CD14-positive monocyte (primary cell): ENCODE data around the gene BRAT1. TPM values are rescaled to one million over a fixed set of nuclear protein-coding genes. Genes with fewer than 3 reads are reported as not detected.

ENCODE experiments used
- DNase-seq, 3 donors: peaks; one replicate each; pipeline ENCODE4 v3.0.0-alpha.2; 2011 to 2022
- H2AFZ ChIP-seq: 2 replicates; pipeline ENCODE4 v1.6.0; 2012; ENCODE audit warnings: mild to moderate bottlenecking, low read depth, low read length, inconsistent platforms; ENCODE audit not compliant: insufficient read depth, poor library complexity, severe bottlenecking
- H3K27ac ChIP-seq, 2 donors: 1 replicate in 1 of 2; 2 replicates in 1 of 2; pipeline ENCODE4 v1.5.1; 2012 to 2013; ENCODE audit warnings: low read length in 2 of 2, control low read depth in 1 of 2, inconsistent platforms in 1 of 2, low read depth in 1 of 2, mild to moderate bottlenecking in 1 of 2
- H3K27me3 ChIP-seq, 2 donors: one replicate each; pipeline versions ENCODE4 v1.6.0 to v1.6.1; 2011 to 2013; ENCODE audit warnings: low read length in 2 of 2; ENCODE audit not compliant: control insufficient read depth in 2 of 2, insufficient read depth in 2 of 2
- H3K36me3 ChIP-seq, 2 donors: replicated peaks in 1 of 2; 1 replicate in 1 of 2; 2 replicates in 1 of 2; pipeline versions ENCODE4 v1.5.1 to v1.6.1; 2012 to 2013; ENCODE audit warnings: low read length in 2 of 2, control low read depth in 1 of 2, inconsistent platforms in 1 of 2, mild to moderate bottlenecking in 1 of 2; ENCODE audit not compliant: insufficient read depth in 2 of 2, control insufficient read depth in 1 of 2
- H3K4me1 ChIP-seq, 2 donors: 1 replicate in 1 of 2; 2 replicates in 1 of 2; pipeline versions ENCODE4 v1.5.1 to v1.6.1; 2012 to 2013; ENCODE audit warnings: low read length in 2 of 2, control low read depth in 1 of 2, inconsistent platforms in 1 of 2, mild to moderate bottlenecking in 1 of 2, moderate library complexity in 1 of 2; ENCODE audit not compliant: insufficient read depth in 2 of 2, control insufficient read depth in 1 of 2
- H3K4me2 ChIP-seq: replicated peaks from 2 replicates; pipeline ENCODE3; 2012; ENCODE audit warnings: low read length, moderate library complexity, mild to moderate bottlenecking; ENCODE audit not compliant: poor library complexity, severe bottlenecking; ENCODE audit errors: extremely low read depth
- H3K4me3 ChIP-seq, 3 experiments: fragments of 200-600 bp in 1 of 3; sonication (generic) in 1 of 3; replicated peaks in 1 of 3; 1 replicate in 2 of 3; 2 replicates in 1 of 3; pipeline ENCODE4 v1.5.1; 2011 to 2013; ENCODE audit warnings: low read length in 3 of 3, mild to moderate bottlenecking in 3 of 3, control low read depth in 2 of 3, low read depth in 2 of 3, inconsistent platforms in 1 of 3, moderate library complexity in 1 of 3
- H3K79me2 ChIP-seq: 2 replicates; pipeline ENCODE4 v1.6.0; 2012; ENCODE audit warnings: mild to moderate bottlenecking, control low read depth, inconsistent platforms, low read length, moderate library complexity; ENCODE audit not compliant: insufficient read depth
- H3K9ac ChIP-seq: 2 replicates; pipeline ENCODE4 v1.6.0; 2017; ENCODE audit warnings: low read length, mild to moderate bottlenecking; ENCODE audit not compliant: insufficient read depth, poor library complexity, severe bottlenecking
- H3K9me3 ChIP-seq, 2 donors: replicated peaks in 1 of 2; 1 replicate in 1 of 2; 2 replicates in 1 of 2; pipeline versions ENCODE4 v1.5.1 to v1.6.1; 2012 to 2013; ENCODE audit warnings: low read length in 2 of 2, control low read depth in 1 of 2; ENCODE audit not compliant: control insufficient read depth in 1 of 2, insufficient read depth in 1 of 2
- H4K20me1 ChIP-seq: 2 replicates; pipeline ENCODE4 v1.6.0; 2012; ENCODE audit warnings: mild to moderate bottlenecking, low read length, control low read depth, moderate library complexity; ENCODE audit not compliant: insufficient read depth
- H3K27ac Mint-ChIP-seq, 7 donors: one replicate each; pipeline ENCODE4 v1.8.0; 2020; ENCODE audit warnings: mild to moderate bottlenecking in 7 of 7, mixed read lengths in 7 of 7, moderate library complexity in 6 of 7, inconsistent platforms in 2 of 7
- H3K27me3 Mint-ChIP-seq, 3 donors: one replicate each; pipeline ENCODE4 v1.8.0; 2021 to 2022; ENCODE audit warnings: low read depth in 3 of 3, mild to moderate bottlenecking in 3 of 3, mixed read lengths in 3 of 3, moderate library complexity in 3 of 3, inconsistent platforms in 1 of 3
- H3K36me3 Mint-ChIP-seq, 2 donors: one replicate each; pipeline ENCODE4 v1.8.0; 2020; ENCODE audit warnings: mixed read lengths in 2 of 2, inconsistent platforms in 1 of 2, mild to moderate bottlenecking in 1 of 2
- H3K4me1 Mint-ChIP-seq: one replicate; pipeline ENCODE4 v1.8.0; 2020; ENCODE audit warnings: mild to moderate bottlenecking, mixed read lengths
- H3K4me3 Mint-ChIP-seq, 2 donors: one replicate each; pipeline ENCODE4 v1.8.0; 2020; ENCODE audit warnings: mild to moderate bottlenecking in 2 of 2, mixed read lengths in 2 of 2, moderate library complexity in 1 of 2
- H3K9me3 Mint-ChIP-seq, 7 donors: one replicate each; pipeline ENCODE4 v1.8.0; 2020 to 2022; ENCODE audit warnings: mixed read lengths in 7 of 7, mild to moderate bottlenecking in 6 of 7, moderate library complexity in 6 of 7, inconsistent platforms in 2 of 7
- WGBS: methylation state at CpG from one replicate; pipeline ENCODE4 v1.1.5; 2013; ENCODE audit warnings: missing lambda C conversion rate; ENCODE audit not compliant: insufficient coverage; 5-methylcytosine and 5-hydroxymethylcytosine counted together
- intact Hi-C, 2 donors: fragments of 100-400 bp; cut with micrococcal nuclease; formaldehyde crosslinking; loops; one replicate each; pipeline versions ENCODE4 v1.15.0 to v1.15.1; 2023
- polyA plus RNA-seq, 3 donors: library from polyadenylated mRNA; depleted of rRNA in 1 of 3; unstranded in 2 of 3; stranded (reverse) in 1 of 3; fragments of 300-500 nt in 2 of 3; fragments of >200 nt in 1 of 3; fragmentation: Illumina TruSeq in 2 of 3; gene quantifications; 1 replicate in 2 of 3; 2 replicates in 1 of 3; pipeline ENCODE4 v1.2.3, GENCODE V29; 2012 to 2021
- TF ChIP-seq, protein P1 (sequence below): fragments of 200-600 bp; IDR thresholded peaks from one replicate; pipeline ENCODE4 v1.8.0; 2022; ENCODE audit warnings: antibody characterized with exemption, mild to moderate bottlenecking

The BRAT1 gene
- polyA plus RNA-seq, 3 donors, result 31.6 to 34.2 (median 32.5) TPM

DNA sequence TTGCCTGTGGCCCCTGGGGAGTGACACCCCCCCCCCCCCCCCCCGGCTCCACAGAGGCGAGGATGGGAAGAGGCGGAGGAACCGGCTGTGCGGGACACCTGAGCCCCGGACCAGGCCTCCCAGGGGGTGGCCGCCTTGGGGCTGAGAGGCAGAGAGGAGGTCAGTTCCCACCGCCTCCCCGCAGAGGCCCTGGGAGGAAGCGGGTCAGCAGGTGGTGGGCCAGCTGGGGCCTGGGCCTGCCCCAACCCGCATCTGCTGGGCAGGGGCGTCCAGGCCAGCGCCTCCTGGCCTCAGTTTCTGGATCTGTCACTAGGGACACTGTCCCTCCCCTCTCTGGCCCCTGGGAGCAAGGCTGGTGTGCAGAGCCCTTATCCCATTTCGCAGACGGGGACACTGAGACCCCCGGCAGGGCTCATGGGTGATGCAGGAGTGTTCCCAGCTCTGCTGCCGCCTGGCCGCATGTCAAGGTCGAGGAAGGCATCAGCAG, 50.4 kb downstream of the BRAT1 start:
- 93% methylated on average over 13 of the region's 19 CpGs for WGBS
- Mint-ChIP-seq H3K27ac (no peak overlapping the region), H3K4me3 (no peak overlapping the region)

DNA sequence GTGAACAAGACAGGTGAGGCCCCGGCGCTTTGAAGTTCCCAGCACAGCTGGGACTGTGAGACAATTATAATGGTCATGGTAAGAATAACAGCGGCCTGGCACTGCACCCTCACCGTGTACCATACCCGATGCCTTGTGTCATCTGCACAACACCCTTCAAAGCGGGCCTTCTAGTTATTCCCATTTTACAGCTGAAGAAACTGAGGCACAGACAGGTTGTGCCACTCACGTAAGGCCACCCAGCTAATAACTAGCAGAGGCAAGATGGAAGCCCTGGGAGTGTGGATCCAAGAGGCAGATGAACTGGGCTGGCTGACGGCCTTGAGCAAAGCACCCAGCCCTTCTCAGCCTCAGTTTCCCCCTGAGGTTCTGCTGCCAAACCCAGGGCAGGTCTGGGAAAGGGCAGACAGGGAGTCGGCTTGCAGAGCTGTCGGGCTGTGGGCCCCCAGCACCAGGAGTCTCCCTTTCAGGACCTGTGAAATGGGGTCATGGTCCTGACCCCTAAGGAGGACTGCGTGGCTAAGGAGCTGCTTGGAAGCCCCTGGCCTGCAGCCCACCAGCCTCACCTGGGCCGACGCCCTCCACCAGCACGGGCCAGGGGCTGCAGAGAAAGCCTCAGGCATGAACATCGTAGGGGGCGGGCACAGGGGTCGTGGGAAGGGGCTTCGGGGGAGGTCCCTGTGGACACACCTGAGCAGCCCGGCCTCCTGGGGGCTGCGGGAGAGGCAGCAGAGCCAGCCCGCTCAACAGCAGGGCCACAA, 51.0 kb downstream of the BRAT1 start:
- Histone ChIP-seq H3K4me2 (no peak overlapping the region), H3K36me3 (no peaks in the 10 kb centered on the region), H3K79me2 (no peaks in the 10 kb centered on the region), H2AFZ (no peak overlapping the region), H3K27ac (no peak overlapping the region), H3K9ac (no peak overlapping the region), H3K4me3 (no peak overlapping the region), H3K27me3 (no peaks in the 10 kb centered on the region), H3K4me1 (peaks cover 19% of the 10 kb centered on the region in 2 donors), H4K20me1 (no peaks in the 10 kb centered on the region), H3K9me3 (no peaks in the 10 kb centered on the region)
- Mint-ChIP-seq H3K27me3 (peaks cover 3 to 10% (median 7%) of the 10 kb centered on the region in 3 donors), H3K9me3 (peaks cover 0 to 3% (median 0%) of the 10 kb centered on the region in 7 donors), H3K4me1 (peaks cover 19% of the 10 kb centered on the region), H3K27ac (no peak overlapping the region), H3K4me3 (no peak overlapping the region), H3K36me3 (no peaks in the 10 kb centered on the region)
- WGBS, result 95% methylated on average over 12 of the region's 21 CpGs
- intact Hi-C loops, result no loop called here
- TF ChIP-seq, protein P1, sequence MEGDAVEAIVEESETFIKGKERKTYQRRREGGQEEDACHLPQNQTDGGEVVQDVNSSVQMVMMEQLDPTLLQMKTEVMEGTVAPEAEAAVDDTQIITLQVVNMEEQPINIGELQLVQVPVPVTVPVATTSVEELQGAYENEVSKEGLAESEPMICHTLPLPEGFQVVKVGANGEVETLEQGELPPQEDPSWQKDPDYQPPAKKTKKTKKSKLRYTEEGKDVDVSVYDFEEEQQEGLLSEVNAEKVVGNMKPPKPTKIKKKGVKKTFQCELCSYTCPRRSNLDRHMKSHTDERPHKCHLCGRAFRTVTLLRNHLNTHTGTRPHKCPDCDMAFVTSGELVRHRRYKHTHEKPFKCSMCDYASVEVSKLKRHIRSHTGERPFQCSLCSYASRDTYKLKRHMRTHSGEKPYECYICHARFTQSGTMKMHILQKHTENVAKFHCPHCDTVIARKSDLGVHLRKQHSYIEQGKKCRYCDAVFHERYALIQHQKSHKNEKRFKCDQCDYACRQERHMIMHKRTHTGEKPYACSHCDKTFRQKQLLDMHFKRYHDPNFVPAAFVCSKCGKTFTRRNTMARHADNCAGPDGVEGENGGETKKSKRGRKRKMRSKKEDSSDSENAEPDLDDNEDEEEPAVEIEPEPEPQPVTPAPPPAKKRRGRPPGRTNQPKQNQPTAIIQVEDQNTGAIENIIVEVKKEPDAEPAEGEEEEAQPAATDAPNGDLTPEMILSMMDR, result no peak
- no peak for DNase-seq

More for the DNA sequence above, 50.4 kb downstream of the BRAT1 start:
- peaks cover 0 to 1% (median 0%) of the 10 kb centered on the region in 7 donors for H3K9me3 Mint-ChIP-seq
- intact Hi-C loops, result no loop called here
- Histone ChIP-seq H3K4me3 (no peak overlapping the region), H4K20me1 (no peaks in the 10 kb centered on the region), H3K27me3 (no peaks in the 10 kb centered on the region), H3K9me3 (no peaks in the 10 kb centered on the region), H3K9ac (no peak overlapping the region), H3K36me3 (no peaks in the 10 kb centered on the region), H3K4me1 (peaks cover 25 to 26% of the 10 kb centered on the region in 2 donors), H3K27ac (no peak overlapping the region), H3K79me2 (no peaks in the 10 kb centered on the region), H3K4me2 (no peak overlapping the region), H2AFZ (no peak overlapping the region)
- H3K27me3 Mint-ChIP-seq, result peaks cover 7 to 10% (median 7%) of the 10 kb centered on the region in 3 donors
- H3K36me3 Mint-ChIP-seq, result no peaks in the 10 kb centered on the region
- TF ChIP-seq, protein P1, result no peak
- no peak for DNase-seq
- H3K4me1 Mint-ChIP-seq, result peaks cover 26% of the 10 kb centered on the region
